HG03571 (cell line): Measurements from ENCODE around the gene CAPN12.

Experiments used
- ATAC-seq: cut with Tn5 transposase; IDR thresholded peaks from one replicate; pipeline ENCODE4 v1.9.1; 2021; ENCODE audit not compliant: unreplicated experiment

CAPN12 gene

DNA sequence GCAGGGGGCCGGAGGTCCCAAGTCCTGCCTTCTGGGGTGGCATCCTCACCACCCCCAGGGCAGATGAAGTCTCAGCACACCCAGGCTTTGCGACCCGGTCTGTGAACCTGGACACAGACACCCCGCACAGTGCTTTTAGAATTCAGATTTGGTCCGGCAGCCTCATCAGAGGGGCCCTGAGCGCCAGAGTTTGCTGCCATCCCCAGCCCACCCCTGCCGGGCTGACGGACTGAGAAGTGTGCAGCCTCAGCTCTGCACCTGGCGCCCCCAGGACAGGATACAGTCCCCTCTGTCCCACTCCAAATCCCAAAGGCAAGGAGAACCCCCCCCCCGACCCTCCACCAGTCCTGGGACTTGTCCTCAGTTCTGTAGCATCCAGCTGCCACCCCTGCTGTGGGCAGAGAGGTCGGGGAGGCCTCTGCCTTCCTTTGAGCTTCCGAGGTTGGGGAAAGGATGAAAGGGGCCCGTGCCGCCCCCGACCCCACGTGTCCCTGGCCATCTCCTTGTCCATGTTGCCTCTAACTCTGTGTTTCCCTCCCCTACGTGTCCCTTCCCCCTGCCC is 16.9 kb downstream of the CAPN12 start:
- ATAC-seq: no peak

DNA sequence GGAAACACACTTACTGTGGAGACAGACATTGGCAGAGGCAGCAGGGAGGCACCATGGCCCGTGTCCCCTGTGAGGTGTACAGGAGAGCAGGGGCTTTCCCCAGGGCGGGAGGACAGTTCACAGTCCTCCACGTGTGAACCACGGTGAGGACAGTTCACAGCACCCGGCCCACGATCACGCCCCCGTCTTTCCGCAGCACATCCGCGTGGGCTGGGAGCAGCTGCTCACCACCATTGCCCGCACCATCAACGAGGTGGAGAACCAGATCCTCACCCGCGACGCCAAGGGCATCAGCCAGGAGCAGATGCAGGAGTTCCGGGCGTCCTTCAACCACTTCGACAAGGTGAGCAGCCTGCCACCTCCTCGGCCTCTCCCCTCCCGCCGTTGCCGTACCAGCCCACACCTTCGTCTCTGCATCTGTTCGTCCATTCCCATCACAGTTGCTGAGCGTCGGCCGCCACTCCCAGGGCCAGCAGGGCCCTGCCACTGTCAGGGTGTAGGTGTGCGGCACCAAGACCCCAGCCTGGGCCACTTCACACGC is 17.4 kb downstream of the CAPN12 start:
- ATAC-seq: no peak

DNA sequence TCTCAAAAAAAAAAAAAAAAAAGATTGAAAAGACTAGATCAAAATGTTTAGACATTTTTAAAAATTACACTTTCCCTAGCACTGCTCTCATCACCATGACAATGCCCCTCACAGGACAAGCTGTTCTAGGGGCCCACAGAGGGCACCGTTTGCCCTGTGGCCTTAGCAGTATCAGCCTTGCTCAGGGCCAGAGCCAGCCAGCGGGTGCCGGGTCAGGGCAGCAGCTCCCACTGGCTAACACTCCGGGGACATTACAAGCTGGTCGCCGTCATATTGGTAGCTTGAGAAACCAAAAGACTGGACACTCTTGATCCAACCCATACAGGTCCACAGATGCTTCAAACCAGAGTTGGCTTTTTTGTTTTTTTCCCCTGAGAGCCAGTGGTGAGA is 18.0 kb downstream of the CAPN12 start:
- ATAC-seq: no peak

DNA sequence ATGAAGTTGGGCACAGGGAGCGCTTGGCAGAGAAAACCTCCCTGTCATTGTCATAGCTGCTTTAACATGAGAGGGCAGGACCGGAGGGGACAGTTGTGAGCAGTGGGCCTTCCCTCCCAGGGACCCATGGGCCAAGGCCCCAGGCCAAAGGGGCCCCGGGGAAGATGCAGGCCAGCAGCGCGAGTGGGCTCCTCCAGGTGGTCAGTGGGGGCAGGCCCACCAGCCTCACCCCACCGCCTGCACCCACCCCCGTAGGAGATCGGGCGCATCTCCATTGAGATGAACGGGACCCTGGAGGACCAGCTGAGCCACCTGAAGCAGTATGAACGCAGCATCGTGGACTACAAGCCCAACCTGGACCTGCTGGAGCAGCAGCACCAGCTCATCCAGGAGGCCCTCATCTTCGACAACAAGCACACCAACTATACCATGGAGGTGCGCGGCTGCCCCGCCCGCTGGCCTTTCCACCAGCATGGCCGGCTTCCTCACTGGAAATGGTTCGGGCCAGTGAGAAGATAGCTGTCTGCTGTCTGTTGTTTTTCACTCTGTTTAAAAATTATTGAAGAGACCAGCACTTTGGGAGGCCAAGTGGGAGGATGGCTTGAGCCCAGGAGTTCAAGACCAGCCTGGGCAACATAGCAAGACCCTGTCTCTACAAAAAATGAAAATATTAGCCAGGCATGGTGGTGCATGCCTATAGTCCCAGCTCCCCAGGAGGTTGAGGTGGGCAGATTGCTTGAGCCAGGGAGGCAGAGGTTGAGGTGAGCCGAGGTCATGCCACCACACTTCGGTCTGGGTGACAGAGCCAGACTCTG is 18.6 kb downstream of the CAPN12 start:
- no peak for ATAC-seq

DNA sequence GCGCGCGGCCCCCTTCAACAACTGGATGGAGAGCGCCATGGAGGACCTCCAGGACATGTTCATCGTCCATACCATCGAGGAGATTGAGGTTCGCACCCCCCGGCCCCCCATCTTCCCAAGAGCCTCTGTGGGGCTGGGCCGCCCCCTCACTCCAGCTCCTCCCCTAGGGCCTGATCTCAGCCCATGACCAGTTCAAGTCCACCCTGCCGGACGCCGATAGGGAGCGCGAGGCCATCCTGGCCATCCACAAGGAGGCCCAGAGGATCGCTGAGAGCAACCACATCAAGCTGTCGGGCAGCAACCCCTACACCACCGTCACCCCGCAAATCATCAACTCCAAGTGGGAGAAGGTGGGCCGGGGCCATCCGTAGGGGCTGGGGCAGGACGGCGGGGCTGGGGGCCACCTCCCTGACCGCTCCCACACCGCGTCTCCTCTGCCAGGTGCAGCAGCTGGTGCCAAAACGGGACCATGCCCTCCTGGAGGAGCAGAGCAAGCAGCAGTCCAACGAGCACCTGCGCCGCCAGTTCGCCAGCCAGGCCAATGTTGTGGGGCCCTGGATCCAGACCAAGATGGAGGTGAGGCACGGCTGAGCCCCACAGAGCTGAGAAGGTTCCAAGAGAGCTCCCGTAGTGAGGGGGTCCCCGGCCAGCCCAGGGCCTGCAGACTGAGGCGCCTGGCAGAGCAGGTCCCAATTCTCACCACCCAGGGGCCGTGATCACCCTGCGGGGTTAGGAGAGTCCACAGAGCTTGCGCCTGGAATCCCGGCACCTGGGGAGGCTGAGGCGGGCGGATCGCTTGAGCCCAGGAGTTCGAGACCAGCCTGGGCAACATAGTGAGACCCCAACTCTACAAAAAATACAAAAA is 20.1 kb downstream of the CAPN12 start:
- no peak for ATAC-seq

DNA sequence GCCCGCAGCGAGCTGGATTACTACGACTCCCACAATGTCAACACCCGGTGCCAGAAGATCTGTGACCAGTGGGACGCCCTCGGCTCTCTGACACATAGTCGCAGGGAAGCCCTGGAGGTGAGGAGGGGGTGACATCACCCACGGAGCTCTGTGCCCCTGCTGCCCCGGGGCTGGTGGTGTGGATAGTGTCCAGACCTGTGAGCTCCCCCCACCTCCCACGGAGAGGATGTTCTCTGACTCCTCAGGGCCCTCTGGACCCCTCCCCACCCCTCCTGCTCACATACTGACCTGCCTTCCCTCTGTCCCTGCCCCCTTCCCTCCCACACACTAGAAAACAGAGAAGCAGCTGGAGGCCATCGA is 20.7 kb downstream of the CAPN12 start:
- ATAC-seq: no peak

DNA sequence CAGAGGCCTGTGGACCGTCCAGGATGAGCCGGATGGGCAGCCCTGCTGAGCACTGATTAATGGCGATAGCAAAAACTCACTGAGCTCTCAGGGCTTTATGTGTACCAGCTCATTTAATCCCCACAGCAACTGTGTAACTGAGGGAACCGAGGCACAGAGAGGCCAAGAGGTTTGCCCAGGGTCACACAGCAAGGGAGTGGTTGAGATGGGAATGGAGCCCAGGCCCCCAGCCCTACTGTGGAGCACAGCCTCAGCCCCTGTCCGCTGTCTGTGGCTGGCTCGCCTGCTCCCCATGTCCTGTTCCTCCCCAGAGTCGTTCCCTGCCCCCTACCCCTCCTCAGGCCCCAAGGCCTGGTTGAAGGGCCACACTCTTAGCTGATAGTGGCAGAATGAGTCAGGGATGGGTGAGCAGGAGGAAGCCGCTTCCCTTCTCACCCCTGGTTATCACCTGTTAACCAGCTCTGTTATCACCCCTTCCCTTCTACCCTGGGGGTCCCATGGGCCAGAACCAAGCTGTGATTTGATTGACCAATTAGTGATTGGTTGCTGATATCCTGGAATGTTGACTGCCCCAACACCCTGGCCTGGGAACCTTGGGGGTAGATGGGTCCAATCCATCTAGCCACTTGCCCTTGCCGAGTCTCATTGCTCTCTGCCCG is 21.2 kb downstream of the CAPN12 start:
- ATAC-seq: no peak

DNA sequence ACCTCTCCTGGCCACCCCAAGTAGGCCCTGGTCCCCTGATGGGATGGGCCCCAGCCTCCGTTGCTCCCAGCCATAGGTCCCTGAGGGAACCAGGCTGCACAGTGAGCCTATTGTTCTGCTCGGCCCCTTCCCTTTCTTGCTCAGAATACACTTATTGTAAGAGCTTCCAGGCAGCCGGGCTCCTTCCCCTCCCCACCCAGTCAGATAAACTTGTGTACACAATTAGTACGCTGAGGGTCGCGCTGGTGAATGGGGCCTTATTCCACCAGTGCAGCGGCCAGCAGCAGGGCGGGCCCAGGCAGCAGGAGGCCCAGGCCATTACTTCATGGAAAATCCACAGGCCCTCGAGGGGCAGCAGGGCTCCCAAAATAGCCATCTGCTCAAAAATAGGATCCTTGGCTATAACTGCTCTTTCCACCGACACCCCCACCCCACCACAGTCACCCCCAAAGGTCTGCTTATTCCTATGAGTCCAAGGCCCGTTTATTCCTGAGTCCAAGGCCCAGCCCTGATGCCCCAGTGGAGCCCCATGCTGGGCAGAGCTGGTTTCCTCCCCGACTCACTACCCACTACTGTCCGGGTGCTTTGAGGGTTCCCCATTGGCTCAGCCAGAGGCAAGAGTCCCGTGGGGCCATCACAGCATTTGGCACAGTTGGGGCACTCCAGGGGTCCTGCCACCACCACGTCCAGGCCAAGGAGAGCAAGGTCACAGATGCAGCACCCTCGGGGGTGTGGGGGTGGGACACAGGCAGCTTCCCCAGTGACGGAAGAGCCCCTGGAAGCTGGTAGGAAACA is 22.1 kb downstream of the CAPN12 start:
- ATAC-seq: no peak

DNA sequence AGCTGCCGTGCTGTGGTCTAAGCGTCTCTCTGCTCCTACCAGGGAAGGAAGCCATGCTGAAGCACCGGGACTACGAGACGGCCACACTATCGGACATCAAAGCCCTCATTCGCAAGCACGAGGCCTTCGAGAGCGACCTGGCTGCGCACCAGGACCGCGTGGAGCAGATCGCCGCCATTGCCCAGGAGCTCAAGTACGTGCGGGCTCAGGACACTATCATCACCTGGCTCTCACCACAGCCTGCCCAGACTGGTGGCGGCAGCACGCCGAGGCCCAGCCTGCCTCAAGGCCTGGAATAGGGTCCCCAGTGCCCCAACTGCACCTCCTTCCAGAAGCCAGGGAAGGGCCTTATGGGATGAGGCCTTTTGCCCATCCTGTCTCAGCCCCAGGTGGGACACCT is 22.8 kb downstream of the CAPN12 start:
- no peak for ATAC-seq

DNA sequence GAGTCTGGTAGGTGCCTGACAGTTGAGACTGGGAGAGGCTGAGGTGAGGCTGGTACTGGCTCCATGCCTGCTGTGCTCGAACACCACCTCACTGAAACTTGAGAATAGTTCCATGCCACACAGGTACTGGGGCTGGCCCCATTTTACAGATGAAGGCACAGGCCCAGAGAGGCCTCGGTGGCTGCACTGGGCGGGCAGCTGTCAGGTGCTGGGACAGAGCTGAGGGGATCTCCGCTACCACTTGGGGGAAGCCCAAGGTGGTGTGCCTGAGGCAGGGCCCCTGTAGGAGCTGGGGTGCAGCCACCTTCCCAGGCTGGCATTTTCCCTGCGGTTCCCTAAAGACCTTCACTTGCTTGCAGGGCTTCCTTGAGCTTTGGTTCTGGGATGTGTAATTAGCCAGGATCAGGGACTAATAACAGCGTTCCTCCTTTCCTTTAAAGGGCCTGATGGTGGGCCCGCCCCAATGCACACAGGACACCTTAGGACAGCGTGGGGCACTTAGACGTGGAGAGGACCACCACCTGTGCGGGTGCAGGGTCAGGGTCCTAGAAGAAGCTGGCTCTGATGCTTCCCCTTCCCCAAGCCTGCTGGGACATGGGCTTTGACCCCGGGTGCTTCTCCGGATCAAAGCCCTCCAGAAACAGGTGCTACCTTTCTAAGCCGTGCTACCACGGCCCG is 23.6 kb downstream of the CAPN12 start:
- ATAC-seq: no peak

DNA sequence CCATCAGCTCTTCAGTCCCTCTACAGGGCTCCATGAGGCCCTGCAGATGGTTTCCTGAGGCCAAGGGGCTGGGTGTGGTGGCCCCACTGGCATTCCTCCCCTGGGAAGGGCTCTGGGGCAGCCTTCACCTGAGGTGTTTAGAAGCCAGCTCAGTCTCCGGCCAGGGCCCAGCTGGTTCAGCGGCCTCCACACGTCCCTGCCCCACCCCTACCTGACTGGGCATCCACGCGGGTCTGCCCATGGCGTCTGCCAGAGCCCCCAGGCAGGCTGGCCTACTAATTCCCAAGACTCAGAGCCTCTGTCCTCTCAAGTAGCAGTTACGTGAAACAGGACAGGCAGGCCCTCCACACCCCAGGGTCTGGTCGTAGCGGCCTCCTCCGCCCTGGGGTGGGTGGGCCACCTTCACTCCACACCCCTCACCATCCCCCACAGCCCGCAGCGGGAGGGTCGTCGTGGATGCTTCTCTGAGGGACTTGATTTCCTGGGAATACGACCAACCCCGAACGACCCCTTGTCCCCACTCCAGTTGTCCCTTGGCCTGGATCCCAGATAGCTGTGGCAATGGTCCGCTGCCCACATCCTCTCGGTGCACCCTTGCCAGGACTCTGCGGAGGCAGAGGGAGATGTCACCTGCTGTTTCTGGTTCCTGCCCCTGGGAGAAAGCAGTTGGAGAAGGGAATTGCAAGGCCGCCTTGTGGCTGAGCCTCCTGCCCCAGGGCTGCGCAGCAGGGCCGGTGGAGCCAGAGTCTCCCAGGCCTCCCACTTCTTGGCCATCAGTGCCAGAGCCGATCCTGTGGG is 24.3 kb downstream of the CAPN12 start:
- no peak for ATAC-seq

DNA sequence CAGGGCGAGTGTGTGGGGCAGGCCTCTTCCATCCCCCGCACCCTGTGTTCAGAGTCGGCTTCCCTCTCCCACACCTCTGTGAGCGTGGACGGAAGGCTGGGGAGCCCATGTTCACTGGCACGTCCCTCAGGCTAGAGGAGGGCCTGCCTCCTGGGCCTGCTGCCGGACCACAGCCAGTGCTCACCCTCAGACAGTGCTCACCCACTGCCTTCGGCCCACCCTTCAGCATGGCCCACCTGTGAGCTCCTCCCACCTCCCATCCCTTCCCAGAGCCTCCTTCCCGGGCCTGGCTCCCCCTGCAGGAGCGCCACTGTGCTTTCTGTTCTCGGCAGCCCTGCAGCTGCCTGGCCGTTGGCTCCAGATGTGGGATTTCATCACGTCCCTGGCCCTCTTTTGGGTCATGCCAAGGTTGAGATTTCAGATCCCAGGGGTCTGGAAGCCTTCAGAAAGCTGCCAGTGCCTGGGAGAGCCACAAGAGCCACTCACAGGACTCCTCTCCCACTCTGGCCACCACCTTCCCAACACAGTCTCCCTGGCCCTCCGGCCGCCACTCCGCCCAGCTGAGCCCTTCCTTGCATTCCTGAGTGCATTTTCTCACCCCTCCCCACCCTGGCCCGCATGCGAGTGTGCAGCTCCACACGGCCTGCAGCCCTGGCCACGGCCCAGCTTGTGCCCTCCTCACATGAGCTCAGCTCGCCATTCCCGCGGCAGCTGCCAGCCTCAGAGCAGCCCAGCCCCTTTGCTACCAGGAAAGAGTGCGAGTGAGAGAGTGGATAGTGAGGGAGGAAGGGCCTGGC is 25.3 kb downstream of the CAPN12 start:
- no peak for ATAC-seq

DNA sequence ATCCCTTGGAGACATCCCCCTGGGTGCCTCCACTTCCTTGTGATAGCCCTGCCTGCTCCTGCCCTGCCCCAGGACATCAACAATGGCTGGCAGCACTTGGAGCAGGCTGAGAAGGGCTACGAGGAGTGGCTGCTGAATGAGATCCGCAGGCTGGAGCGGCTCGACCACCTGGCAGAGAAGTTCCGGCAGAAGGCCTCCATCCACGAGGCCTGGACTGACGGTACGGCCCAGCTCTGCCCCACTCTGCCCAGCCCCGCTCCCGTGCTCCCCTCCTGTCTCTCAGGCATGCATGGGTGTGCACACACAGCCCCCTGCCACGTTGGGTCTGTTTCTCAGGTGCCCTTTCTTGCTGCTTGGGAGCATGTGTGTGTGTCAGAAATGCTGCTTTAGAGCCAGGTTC is 26.4 kb downstream of the CAPN12 start:
- ATAC-seq: no peak

DNA sequence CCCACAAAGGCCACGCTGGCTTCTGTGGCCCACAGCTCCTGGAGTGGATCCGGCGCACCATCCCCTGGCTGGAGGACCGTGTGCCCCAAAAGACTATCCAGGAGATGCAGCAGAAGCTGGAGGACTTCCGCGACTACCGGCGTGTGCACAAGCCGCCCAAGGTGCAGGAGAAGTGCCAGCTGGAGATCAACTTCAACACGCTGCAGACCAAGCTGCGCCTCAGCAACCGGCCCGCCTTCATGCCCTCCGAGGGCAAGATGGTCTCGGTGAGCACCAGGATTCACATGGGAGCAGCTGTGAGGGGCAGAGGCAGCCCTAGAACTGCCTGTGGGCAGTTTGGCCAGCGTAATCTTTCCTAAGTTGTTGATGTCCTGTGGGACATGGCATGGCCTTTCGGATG is 27.2 kb downstream of the CAPN12 start:
- no peak for ATAC-seq

DNA sequence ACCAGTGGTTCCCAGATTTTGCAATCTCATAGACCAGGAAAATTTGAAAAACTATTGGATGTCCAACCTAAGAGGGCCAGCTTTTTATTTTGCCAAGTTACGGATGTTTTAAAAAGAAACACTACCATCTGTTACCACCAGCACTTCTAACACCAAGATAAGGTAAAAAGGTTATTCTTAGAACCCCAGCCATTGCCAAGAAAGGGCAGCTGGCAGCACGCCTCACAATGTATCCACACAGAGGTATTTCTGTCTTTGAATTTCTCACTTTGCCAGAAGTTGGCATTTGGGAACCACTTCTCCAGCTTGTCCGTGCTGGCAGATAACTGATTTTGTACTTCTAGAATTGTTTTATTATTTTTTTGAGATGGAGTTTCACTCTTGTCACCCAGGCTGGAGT is 28.7 kb downstream of the CAPN12 start:
- ATAC-seq: no peak

DNA sequence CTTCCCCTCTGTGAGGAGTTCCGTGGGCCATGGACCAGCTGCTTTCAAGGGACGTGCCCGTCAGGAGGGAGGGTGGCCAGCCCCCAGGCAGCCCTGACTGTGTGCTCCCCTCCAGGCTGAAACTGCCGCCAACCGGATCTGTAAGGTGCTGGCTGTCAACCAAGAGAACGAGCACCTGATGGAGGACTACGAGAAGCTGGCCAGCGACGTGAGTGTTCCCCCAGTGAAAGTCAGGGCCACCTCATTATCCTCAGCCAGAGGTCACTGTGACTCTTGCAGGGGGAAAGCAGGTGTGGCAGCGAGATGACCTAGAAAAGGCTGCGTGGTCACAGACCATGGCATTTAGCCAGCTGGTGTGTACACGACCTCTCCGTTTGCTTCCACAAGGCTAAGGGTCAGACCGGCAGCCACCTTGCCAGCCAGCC is 29.9 kb downstream of the CAPN12 start:
- ATAC-seq: no peak

DNA sequence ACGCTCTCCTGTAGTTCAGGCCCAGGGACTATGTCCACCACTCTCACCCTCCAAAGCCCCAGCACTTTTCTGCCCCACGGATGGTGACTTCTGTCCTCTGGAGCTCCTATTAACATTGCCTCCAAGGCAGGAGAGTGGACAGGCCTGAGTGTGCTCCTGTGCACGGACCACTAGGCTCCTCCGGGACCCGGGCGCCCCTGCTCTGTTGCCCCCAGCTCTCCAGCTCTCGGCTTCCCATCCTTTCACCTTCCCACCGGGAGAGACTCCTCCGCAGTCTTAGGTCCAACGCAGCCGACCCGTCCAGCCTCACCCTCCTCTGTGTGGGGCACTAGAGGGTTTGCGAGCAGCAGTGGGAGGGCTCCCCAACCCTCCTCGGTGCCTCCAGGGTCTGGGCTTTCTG is 30.4 kb downstream of the CAPN12 start:
- no peak for ATAC-seq

DNA sequence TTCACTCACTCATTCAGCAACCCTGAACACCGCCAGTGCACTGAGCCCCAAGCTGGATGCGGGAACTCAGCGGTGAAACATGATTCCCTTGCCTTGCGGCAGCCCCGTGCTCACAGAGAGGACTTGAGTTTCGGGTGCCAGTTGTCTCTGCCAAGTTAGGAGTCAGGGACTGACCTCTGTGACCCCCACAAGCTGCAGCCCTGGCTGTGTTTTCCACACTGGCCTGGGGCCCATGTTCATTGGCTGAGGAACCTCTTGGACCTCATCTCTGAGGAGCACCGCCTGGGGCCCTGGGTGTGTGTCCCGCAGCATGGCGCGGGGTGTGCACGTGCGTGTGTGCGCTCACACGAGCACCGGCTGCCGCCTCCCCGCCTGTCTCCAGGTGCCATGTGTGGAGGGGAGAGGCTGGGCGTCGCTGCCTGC is 31.0 kb downstream of the CAPN12 start:
- no peak for ATAC-seq
